ENCODE results near the gene HOXC9.

DNA sequence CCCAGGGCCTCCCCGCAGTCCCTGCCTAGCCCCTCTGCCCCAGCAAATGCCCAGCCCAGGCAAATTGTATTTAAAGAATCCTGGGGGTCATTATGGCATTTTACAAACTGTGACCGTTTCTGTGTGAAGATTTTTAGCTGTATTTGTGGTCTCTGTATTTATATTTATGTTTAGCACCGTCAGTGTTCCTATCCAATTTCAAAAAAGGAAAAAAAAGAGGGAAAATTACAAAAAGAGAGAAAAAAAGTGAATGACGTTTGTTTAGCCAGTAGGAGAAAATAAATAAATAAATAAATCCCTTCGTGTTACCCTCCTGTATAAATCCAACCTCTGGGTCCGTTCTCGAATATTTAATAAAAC lies 30.5 kb downstream of the HOXC9 start:
- no peak for TF ChIP-seq GATA2 (IDR thresholded peaks at IDR 0.05; ENCODE audit: low read depth, low read length)
- no peak for TF ChIP-seq GATA3 (IDR thresholded peaks at IDR 0.05; ENCODE audit: low read depth, low read length)
